AG08396 (cell line): ENCODE data around the gene SERINC3.
"Not testable (repeated sequence)": the region's sequence is repeated elsewhere in the genome, so short reads cannot be mapped to it uniquely, and the experiment has no call there.

ENCODE experiments used
- DNase-seq: peaks from one replicate; pipeline ENCODE4 v3.0.0; 2012; ENCODE audit warnings: low spot score, mixed read lengths

SERINC3 gene

GRCh38 chr20:44521484-44522481, at the start of gene SERINC3:
TSS of gene SERINC3 (minus strand) at chr20:44522070. CDS start at chr20:44521951, 119 bp downstream.
- peak; percentile 94 for DNase-seq

- no peak for DNase-seq
These were observed 49.6 kb upstream of the SERINC3 start for GRCh38 chr20:44571362-44571988.

- DNase-seq = no peak
These were observed 48.5 kb upstream of the SERINC3 start for GRCh38 chr20:44570367-44570766.

- DNase-seq = no peak
These were observed 44.9 kb upstream of the SERINC3 start for GRCh38 chr20:44566811-44567210.

- no peak for DNase-seq
These were observed 44.1 kb upstream of the SERINC3 start for GRCh38 chr20:44566018-44566417.

- no peak for DNase-seq
These were observed 40.0 kb upstream of the SERINC3 start for GRCh38 chr20:44561876-44562275.

GRCh38 chr20:44560818-44561217, 38.9 kb upstream of the SERINC3 start:
- DNase-seq = not testable (repeated sequence)

GRCh38 chr20:44560229-44560628, 38.4 kb upstream of the SERINC3 start:
- no peak for DNase-seq

GRCh38 chr20:44559302-44559701, 37.4 kb upstream of the SERINC3 start:
- no peak for DNase-seq

- DNase-seq = peak; percentile 44
These were observed 31.4 kb upstream of the SERINC3 start for GRCh38 chr20:44552950-44553908.

GRCh38 chr20:44552568-44552949, 30.7 kb upstream of the SERINC3 start:
- no peak for DNase-seq

GRCh38 chr20:44552050-44552449, 30.2 kb upstream of the SERINC3 start:
- DNase-seq = no peak

- no peak for DNase-seq
These were observed 27.3 kb upstream of the SERINC3 start for GRCh38 chr20:44549123-44549522.

GRCh38 chr20:44547419-44547818, 25.5 kb upstream of the SERINC3 start:
- DNase-seq = no peak

- no peak for DNase-seq
These were observed 22.4 kb upstream of the SERINC3 start for GRCh38 chr20:44544263-44544662.

- no peak for DNase-seq
These were observed 21.5 kb upstream of the SERINC3 start for GRCh38 chr20:44543358-44543757.

- DNase-seq = no peak
These were observed 21.0 kb upstream of the SERINC3 start for GRCh38 chr20:44542890-44543289.

- no peak for DNase-seq
These were observed 20.1 kb upstream of the SERINC3 start for GRCh38 chr20:44541992-44542391.

- peak; percentile 53 for DNase-seq
These were observed 19.0 kb upstream of the SERINC3 start for GRCh38 chr20:44540834-44541233.

- no peak for DNase-seq
These were observed 16.1 kb upstream of the SERINC3 start for GRCh38 chr20:44537993-44538392.

GRCh38 chr20:44536175-44536574, 14.3 kb upstream of the SERINC3 start:
- DNase-seq = no peak

- no peak for DNase-seq
These were observed 12.1 kb upstream of the SERINC3 start for GRCh38 chr20:44533928-44534327.
